ENCODE measurements around the gene BEAN1. TPM values are rescaled to one million over a fixed set of nuclear protein-coding genes. Genes with fewer than 3 reads are reported as not detected.

The BEAN1 gene
- total and polyA plus RNA-seq, 9 of the 15 experiments (the other 6 are each of a cell fraction or from before 2014, with no cell fraction given), result not detected

- Histone ChIP-seq H3K27me3 (ENCODE audit: control insufficient read depth in 2 of 2, insufficient read depth in 2 of 2, low read length in 2 of 2) (peaks cover 18 to 35% of the 10 kb centered on the region in 2 experiments; a peak in 4 of 5 replicates), H3K9me1 (ENCODE audit: control insufficient read depth, insufficient read depth, low read length) (peaks cover 2% of the 10 kb centered on the region), H2AFZ (ENCODE audit: low read depth, low read length) (no peak overlapping the region), H3K9me3 (replicated peaks; ENCODE audit: control insufficient read depth, insufficient read depth, low read depth, low read length) (no peaks in the 10 kb centered on the region), H3K36me3 (ENCODE audit: control insufficient read depth, insufficient read depth, low read length) (no peaks in the 10 kb centered on the region), H3K4me1 (replicated peaks in 1 of 2; ENCODE audit: control insufficient read depth in 2 of 2, insufficient read depth in 2 of 2, low read length in 2 of 2) (peaks cover 4 to 16% of the 10 kb centered on the region in 2 experiments; a peak in 4 of 5 replicates), H3K9ac (ENCODE audit: insufficient read depth in 1 of 2, low read depth in 2 of 2, low read length in 2 of 2) (no peak overlapping the region), H3K4me3 (no peak overlapping the region), H4K20me1 (replicated peaks; ENCODE audit: control insufficient read depth, insufficient read depth, low read length) (0 out of 2 replicates have a peak, but pooled peaks cover 10% of the 10 kb centered on the region), H3K27ac (ENCODE audit: extremely low read depth, low read depth, low read length) (no peak overlapping the region), H3K79me2 (ENCODE audit: control insufficient read depth, insufficient read depth, low read length) (no peaks in the 10 kb centered on the region), H3K4me2 (ENCODE audit: insufficient read depth, low read length) (no peak overlapping the region)
- FAIRE-seq (no peak), ATAC-seq (no peak), DNase-seq (ENCODE audit: extremely low read depth in 1 of 4, low spot score in 3 of 4) (no peak)
- WGBS (ENCODE audit: insufficient coverage, low coverage, missing lambda C conversion rate), result 0% methylated on average over 4 of the region's 4 CpGs
- TF ChIP-seq TFAM (CRISPR knock-in tag; conservative IDR thresholded peaks at IDR 0.05) (no peak), NRF1 (conservative IDR thresholded peaks at IDR 0.05 in 1 of 2, IDR thresholded peaks at IDR 0.05 in 1 of 2) (peak in 1 of 2 experiments; percentile 16; a peak in 2 of 4 replicates)
- intact Hi-C loops (cut with micrococcal nuclease) (no loop called here), in situ Hi-C loops (cut with MboI) (no loop called here)
- ChIA-PET CTCF (ENCODE audit: low intra/inter-chr PET ratio) (no interaction called here), POLR2A (interaction anchor here (0.6 to 1.2 kb wide), 2 partner anchors 34 to 74 kb away, joined by 3 to 5 read pairs; no protein-coding TSS in a partner anchor)
- BruUV-seq (replicated peaks), result no TSS peak
Measured at GRCh38 chr16:66473654-66474519, 46.8 kb downstream of the BEAN1 start.

- no peak overlapping the region for H3K4me2 ChIP-seq (ENCODE audit: insufficient read depth, low read length)
- no peak overlapping the region for H3K9ac ChIP-seq (ENCODE audit: insufficient read depth in 1 of 2, low read depth in 2 of 2, low read length in 2 of 2)
- 0 out of 2 replicates have a peak, but pooled peaks cover 3% of the 10 kb centered on the region for H4K20me1 ChIP-seq (replicated peaks; ENCODE audit: control insufficient read depth, insufficient read depth, low read length)
- no TSS peak for BruUV-seq (replicated peaks)
- no peak overlapping the region for H3K4me3 ChIP-seq
- in situ Hi-C loops (cut with MboI), result no loop called here
- no peak for FAIRE-seq
- no peaks in the 10 kb centered on the region for H3K9me3 ChIP-seq (replicated peaks; ENCODE audit: control insufficient read depth, insufficient read depth, low read depth, low read length)
- ChIA-PET POLR2A (interaction anchor here (0.6 to 0.9 kb wide), 3 partner anchors 41 to 68 kb away, joined by 3 to 4 read pairs (median 3); no protein-coding TSS in a partner anchor), CTCF (ENCODE audit: low intra/inter-chr PET ratio) (no interaction called here)
- peak; percentile 48; the same call in 1 of the 2 replicates for TF ChIP-seq SPI1 (IDR thresholded peaks at IDR 0.05; ENCODE audit: borderline replicate concordance, low read depth, low read length)
- TF ChIP-seq MBD2 (IDR thresholded peaks at IDR 0.05; ENCODE audit: borderline replicate concordance, low read depth), result no peak
- intact Hi-C loops (cut with micrococcal nuclease), result no loop called here
- H3K9me1 ChIP-seq (ENCODE audit: control insufficient read depth, insufficient read depth, low read length), result peaks cover 4% of the 10 kb centered on the region
- no peak overlapping the region for H3K27ac ChIP-seq (ENCODE audit: extremely low read depth, low read depth, low read length)
- no peaks in the 10 kb centered on the region for H3K79me2 ChIP-seq (ENCODE audit: control insufficient read depth, insufficient read depth, low read length)
- no peak overlapping the region for H2AFZ ChIP-seq (ENCODE audit: low read depth, low read length)
- H3K36me3 ChIP-seq (ENCODE audit: control insufficient read depth, insufficient read depth, low read length), result no peaks in the 10 kb centered on the region
- H3K4me1 ChIP-seq (replicated peaks in 1 of 2; ENCODE audit: control insufficient read depth in 2 of 2, insufficient read depth in 2 of 2, low read length in 2 of 2), result peaks cover 6 to 10% of the 10 kb centered on the region in 2 experiments; a peak in 4 of 5 replicates
- no peak for ATAC-seq
- no peak for DNase-seq (ENCODE audit: extremely low read depth in 1 of 4, low spot score in 3 of 4)
- peaks cover 9 to 27% of the 10 kb centered on the region in 2 experiments; a peak in 3 of 5 replicates for H3K27me3 ChIP-seq (ENCODE audit: control insufficient read depth in 2 of 2, insufficient read depth in 2 of 2, low read length in 2 of 2)
- 0% methylated on average over 4 of the region's 4 CpGs for WGBS (ENCODE audit: insufficient coverage, low coverage, missing lambda C conversion rate)
Measured at GRCh38 chr16:66474750-66475199, 47.7 kb downstream of the BEAN1 start.

Data from K562 (cell line).